Activated CD8-positive, alpha-beta memory T cell treated with anti-CD3 and anti-CD28 coated beads, Interleukin-2, amount 50 U/mL, for 4 hours (primary cell): ENCODE measurements around the gene NBAS.
"Not testable (repeated sequence)": the region's sequence is repeated elsewhere in the genome, so short reads cannot be mapped to it uniquely, and the experiment has no call there.

Source experiments
- DNase-seq: peaks from one replicate; pipeline ENCODE4 v3.0.0-alpha.2; 2020

NBAS gene

GRCh38 chr2:15520346-15520745 is 40.8 kb downstream of the NBAS start:
- DNase-seq: no peak

- not testable (repeated sequence) for DNase-seq
Observed at GRCh38 chr2:15518759-15519158, 42.4 kb downstream of the NBAS start.

- DNase-seq: no peak
Observed at GRCh38 chr2:15517793-15518192, 43.3 kb downstream of the NBAS start.

DNA sequence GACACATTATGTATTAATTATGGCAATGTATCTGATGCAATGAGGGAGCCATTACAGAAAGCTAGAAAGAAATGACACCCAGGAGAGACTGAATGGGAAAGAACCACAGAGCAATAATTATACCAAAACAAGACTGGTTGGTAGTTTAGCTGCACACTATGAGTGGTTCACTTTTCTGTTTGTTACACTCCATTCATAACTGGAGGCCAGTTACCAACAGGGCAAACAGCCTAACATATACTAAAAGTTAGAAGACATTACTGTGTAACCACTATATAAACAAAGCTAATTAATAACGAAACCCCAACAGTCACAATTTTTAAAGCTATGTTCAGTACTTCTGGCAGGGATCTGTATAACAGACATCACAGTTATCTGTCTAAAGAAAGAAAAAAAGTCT is 49.4 kb downstream of the NBAS start:
- DNase-seq: no peak

DNA sequence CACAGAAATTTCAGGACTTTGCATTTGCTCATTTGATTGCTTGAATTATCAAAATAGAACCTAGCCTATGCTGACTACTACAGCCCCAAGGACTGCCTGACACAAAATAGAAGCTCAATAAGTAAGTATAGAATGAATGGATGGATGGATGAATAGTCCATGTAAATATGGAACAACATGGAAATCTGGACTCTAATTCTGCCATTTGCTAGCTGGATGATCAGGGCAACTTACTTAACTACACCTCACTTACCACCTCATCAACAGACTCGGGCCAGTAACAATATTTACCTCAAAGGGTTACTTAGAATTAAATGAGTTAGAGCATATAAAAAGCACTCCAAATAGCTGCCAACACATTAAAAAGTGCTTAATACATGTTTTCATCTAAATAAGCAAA is 50.6 kb downstream of the NBAS start:
- no peak for DNase-seq

GRCh38 chr2:15510131-15510530 is 51.0 kb downstream of the NBAS start:
- no peak for DNase-seq

DNA sequence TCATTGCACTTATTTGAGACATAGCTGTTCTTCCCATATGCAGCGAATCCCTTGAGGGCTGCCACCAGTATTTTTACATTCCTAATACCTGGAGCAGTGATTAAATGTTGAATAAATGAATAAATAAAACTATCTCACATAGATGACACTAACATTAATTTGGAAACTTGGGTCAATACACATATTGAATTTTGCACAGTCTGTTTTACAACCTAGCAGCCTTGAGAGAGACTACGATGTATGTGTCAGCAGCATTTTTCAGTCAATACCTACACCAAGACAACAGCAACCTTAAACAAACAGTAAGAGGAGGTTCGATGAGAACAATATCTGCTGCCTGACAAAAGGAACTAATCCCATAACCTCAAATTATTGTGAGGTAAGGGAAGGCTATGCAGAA is 53.4 kb downstream of the NBAS start:
- DNase-seq: no peak

GRCh38 chr2:15507061-15507460 is 54.1 kb downstream of the NBAS start:
- DNase-seq: no peak

DNA sequence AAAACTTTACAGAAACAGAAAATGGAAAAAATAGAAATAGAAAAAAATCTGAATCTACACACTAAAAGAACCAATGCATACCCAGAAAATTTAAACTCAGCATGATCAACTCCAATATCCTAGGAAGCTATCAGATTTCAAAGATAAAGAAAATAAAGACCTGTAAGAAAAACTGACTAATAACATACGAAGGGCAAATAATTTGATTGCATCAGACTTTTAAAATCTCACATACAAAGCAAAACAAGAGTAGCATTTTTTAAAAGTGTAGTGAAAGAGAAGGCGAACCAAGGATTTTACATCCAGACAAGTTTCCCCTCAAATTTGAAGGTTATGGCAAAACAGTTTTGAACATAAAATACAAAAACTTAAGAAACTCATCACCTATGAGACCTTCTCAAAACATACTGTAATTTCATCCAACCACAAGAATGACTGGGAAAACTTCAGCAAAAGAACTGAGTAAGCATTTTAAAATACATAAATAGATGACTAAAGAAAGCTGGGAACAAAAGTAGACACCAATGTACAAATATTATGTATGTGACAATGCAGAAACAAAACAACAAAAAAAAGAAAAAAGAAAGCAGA is 54.8 kb downstream of the NBAS start:
- DNase-seq: no peak

GRCh38 chr2:15504882-15505663 is 56.1 kb downstream of the NBAS start:
- DNase-seq: no peak

- not testable (repeated sequence) for DNase-seq
Observed at GRCh38 chr2:15499251-15499650, 61.9 kb downstream of the NBAS start.

GRCh38 chr2:15498554-15498953 is 62.6 kb downstream of the NBAS start:
- DNase-seq: no peak

- no peak for DNase-seq
Observed at GRCh38 chr2:15494877-15495276, 66.3 kb downstream of the NBAS start.

- DNase-seq: no peak
Observed at GRCh38 chr2:15492773-15493325, 68.3 kb downstream of the NBAS start.

GRCh38 chr2:15486770-15487169 is 74.4 kb downstream of the NBAS start:
- no peak for DNase-seq

DNA sequence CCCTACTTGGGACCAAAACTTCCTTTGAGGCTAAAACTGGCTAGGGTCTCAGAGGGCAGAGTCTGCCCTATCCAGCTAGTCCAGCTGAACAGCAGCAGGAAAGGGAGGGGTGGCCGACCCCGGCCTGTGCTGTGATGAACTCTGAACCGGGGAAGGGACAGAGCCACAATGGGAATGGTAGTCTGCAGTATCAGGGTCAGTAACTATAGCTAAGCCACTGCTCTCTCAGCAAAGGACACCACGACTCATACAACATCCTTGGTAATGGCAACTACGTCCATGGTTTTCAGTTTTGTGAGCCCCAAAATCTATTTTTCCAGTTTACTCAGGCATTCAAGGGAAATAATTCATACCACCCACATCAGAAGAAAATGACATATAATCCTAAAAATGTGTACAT is 75.2 kb downstream of the NBAS start:
- no peak for DNase-seq

- DNase-seq: no peak
Observed at GRCh38 chr2:15481000-15481399, 80.1 kb downstream of the NBAS start.

GRCh38 chr2:15480552-15480951 is 80.6 kb downstream of the NBAS start:
- no peak for DNase-seq

DNA sequence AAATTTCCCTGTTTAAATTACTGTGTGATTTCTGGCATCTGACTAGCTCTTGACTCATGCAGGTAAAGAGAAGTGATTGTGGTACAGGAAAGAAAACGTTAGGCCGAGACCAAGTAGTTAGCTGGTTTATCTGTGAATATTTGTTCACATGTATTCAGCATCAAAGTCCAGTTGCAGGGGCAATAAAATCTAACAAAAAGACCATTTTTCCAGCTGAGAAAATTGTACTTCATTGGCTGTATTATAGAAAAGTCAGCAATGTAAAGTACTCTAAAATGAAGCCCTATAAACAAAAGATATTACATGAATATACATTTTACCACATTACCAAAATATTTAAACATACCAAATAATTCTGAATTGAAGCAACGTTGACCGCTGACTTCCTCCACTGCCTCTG is 88.3 kb downstream of the NBAS start:
- DNase-seq: no peak

GRCh38 chr2:15472133-15472532 is 89.0 kb downstream of the NBAS start:
- DNase-seq: no peak

DNA sequence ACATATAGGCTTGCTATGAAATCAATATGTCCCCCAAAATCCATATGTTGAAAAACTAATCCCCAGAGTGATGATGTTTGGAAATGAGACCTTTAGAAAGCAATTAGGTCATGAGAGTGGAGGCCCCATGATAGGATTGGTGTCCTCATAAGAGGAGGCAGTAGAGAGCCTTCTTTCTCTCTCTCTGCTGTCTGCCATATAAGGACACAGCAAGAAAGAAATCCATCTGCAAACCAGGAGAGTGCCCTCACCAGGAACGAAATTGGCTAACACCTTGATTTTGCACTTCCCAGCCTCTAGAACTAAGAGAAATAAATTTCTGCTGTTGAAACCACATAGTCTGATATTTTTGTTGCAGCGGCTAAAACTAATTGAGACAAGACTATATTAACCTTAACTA is 89.5 kb downstream of the NBAS start:
- DNase-seq: no peak

GRCh38 chr2:15460112-15460620 is 101.0 kb downstream of the NBAS start:
- DNase-seq: no peak

DNA sequence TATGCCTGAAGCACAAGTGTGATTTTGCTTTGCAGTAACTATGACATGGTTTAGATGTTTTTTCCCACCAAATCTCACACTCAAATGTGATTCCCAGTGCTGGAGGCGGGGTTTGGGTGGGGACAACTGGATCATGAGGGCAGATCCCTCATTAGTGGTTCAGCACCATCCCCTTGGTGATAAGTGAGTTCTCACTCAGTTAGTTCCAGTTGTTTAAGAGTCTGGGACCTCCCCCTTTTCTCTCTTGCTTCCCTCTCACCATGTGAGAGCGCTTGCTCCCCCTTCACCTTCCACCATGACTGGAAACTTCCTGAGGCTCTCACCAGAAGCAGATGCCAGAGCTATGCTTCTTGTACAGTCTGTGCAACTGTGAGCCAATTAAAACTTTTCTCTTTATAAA is 102.9 kb downstream of the NBAS start:
- DNase-seq: no peak

- DNase-seq: no peak
Observed at GRCh38 chr2:15457868-15458267, 103.3 kb downstream of the NBAS start.
